Measurements from ENCODE around the gene PTGIR.

Gene PTGIR, protein sequence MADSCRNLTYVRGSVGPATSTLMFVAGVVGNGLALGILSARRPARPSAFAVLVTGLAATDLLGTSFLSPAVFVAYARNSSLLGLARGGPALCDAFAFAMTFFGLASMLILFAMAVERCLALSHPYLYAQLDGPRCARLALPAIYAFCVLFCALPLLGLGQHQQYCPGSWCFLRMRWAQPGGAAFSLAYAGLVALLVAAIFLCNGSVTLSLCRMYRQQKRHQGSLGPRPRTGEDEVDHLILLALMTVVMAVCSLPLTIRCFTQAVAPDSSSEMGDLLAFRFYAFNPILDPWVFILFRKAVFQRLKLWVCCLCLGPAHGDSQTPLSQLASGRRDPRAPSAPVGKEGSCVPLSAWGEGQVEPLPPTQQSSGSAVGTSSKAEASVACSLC

DNA sequence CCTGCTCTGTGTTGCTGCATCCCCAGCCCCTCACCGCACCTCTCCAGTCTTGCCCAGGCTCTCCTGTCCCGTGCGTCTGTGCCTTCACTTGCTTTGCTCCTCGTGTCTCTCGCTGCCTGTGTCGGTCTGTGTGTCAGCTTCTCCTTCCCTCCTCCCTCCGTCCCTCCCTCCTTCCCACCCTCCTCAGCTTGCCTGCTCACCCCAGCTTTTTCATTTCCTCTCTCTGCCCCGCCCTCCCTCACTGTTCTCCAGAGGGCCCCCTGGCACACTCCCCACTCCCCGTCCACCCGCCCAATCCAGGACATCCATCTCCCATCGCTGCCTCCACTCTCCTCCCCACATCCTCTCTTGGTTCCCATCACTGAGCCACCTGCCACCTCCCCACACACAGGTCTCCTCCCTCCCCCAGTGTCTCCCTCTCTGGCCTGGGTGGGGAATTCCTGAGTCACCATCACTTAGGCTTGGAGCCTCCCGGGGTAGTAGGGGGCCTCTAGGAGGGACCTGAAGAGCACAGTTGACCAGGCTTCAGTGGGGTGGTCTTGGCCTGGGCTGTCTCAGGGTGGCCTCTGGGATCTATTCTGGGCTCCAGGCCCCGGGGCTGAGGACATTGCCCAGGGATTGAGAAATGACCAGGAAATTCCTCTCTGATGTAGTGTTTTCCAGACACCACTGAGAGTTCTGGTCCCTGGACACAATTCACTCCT, at the start of gene PTGIR:
Gene PTGIR, minus strand, starts transcription at position 132 of the 704 bp plus-strand sequence. CDS start 864 bp downstream, outside the sequence.
- TF ChIP-seq CTCF (IDR thresholded peaks at IDR 0.05; ENCODE audit: control insufficient read depth, extremely low read depth, insufficient read depth): no peak
- no peak within 1 kb of the TSS for H3K4me3 ChIP-seq (ENCODE audit: low read depth, low read length)
- DNase-seq (ENCODE audit: low read depth): no peak

- no peak for TF ChIP-seq CTCF (IDR thresholded peaks at IDR 0.05; ENCODE audit: control insufficient read depth, extremely low read depth, insufficient read depth)
- no peak overlapping the region for H3K4me3 ChIP-seq (ENCODE audit: low read depth, low read length)
- DNase-seq (ENCODE audit: low read depth): no peak
Observed at GRCh38 chr19:46670813-46671212, 45.9 kb upstream of the PTGIR start.

- no peak overlapping the region for H3K4me3 ChIP-seq (ENCODE audit: low read depth, low read length)
- no peak for DNase-seq (ENCODE audit: low read depth)
- TF ChIP-seq CTCF (IDR thresholded peaks at IDR 0.05; ENCODE audit: control insufficient read depth, extremely low read depth, insufficient read depth): no peak
Observed at GRCh38 chr19:46668662-46669061, 43.8 kb upstream of the PTGIR start.

- DNase-seq (ENCODE audit: low read depth): no peak
- H3K4me3 ChIP-seq (ENCODE audit: low read depth, low read length): no peak overlapping the region
- TF ChIP-seq CTCF (IDR thresholded peaks at IDR 0.05; ENCODE audit: control insufficient read depth, extremely low read depth, insufficient read depth): no peak
Observed at GRCh38 chr19:46665072-46665471, 40.2 kb upstream of the PTGIR start.

- peak; percentile 69 for TF ChIP-seq CTCF (IDR thresholded peaks at IDR 0.05; ENCODE audit: control insufficient read depth, extremely low read depth, insufficient read depth)
- H3K4me3 ChIP-seq (ENCODE audit: low read depth, low read length): peak overlapping the region; percentile 40
- DNase-seq (ENCODE audit: low read depth): peak; percentile 36
Observed at GRCh38 chr19:46661735-46662592, 37.1 kb upstream of the PTGIR start.

GRCh38 chr19:46661020-46661731, 36.3 kb upstream of the PTGIR start, which contains the start of gene DACT3:
Gene DACT3, minus strand, starts transcription at chr19:46661182. Its CDS starts 118 bp downstream, at chr19:46661064.
- peak within 1 kb of the TSS; percentile 47 for H3K4me3 ChIP-seq (ENCODE audit: low read depth, low read length)
- DNase-seq (ENCODE audit: low read depth): peak; percentile 91
- no peak for TF ChIP-seq CTCF (IDR thresholded peaks at IDR 0.05; ENCODE audit: control insufficient read depth, extremely low read depth, insufficient read depth)
